ENCODE measurements around the gene CRCP.

The CRCP gene

GRCh38 chr7:66162622-66163021 is 48.0 kb downstream of the CRCP start:
- no peak overlapping the region for H2AFZ ChIP-seq (ENCODE audit: low read length)
- no peaks in the 10 kb centered on the region for H3K4me1 ChIP-seq (ENCODE audit: low read length)
- H3F3A ChIP-seq (ENCODE audit: insufficient read depth, low read length) = no peaks in the 10 kb centered on the region
- no peak for TF ChIP-seq EZH2phosphoT487 (IDR thresholded peaks at IDR 0.05; ENCODE audit: low read length)
- no peak for TF ChIP-seq CTCF (IDR thresholded peaks at IDR 0.05; ENCODE audit: low read length)
- no peak for TF ChIP-seq EZH2 (optimal IDR thresholded peaks at IDR 0.05; ENCODE audit: low read depth, low read length)
- DNase-seq = no peak
- no peak overlapping the region for H3K4me3 ChIP-seq (ENCODE audit: low read length)
- no peaks in the 10 kb centered on the region for H4K20me1 ChIP-seq (ENCODE audit: insufficient read depth, low read length)
- H3K9me2 ChIP-seq (replicated peaks; ENCODE audit: insufficient read depth, low read length) = no peaks in the 10 kb centered on the region
- H3K27ac ChIP-seq (ENCODE audit: low read length) = no peak overlapping the region
- no peaks in the 10 kb centered on the region for H3K79me2 ChIP-seq (ENCODE audit: low read length)
- no peak overlapping the region for H3K4me2 ChIP-seq (ENCODE audit: low read depth, low read length)
- H3K9ac ChIP-seq (ENCODE audit: low read length) = no peak overlapping the region
- no peaks in the 10 kb centered on the region for H3K27me3 ChIP-seq (replicated peaks; ENCODE audit: insufficient read depth, low read length)
- H3K36me3 ChIP-seq (replicated peaks; ENCODE audit: insufficient read depth, low read length) = no peaks in the 10 kb centered on the region
- H3K9me3 ChIP-seq (replicated peaks; ENCODE audit: insufficient read depth, low read length) = no peaks in the 10 kb centered on the region

GRCh38 chr7:66163186-66163610 is 48.6 kb downstream of the CRCP start:
- H3K27me3 ChIP-seq (replicated peaks; ENCODE audit: insufficient read depth, low read length) = no peaks in the 10 kb centered on the region
- H3K9me3 ChIP-seq (replicated peaks; ENCODE audit: insufficient read depth, low read length) = no peaks in the 10 kb centered on the region
- no peak overlapping the region for H2AFZ ChIP-seq (ENCODE audit: low read length)
- no peak overlapping the region for H3K9ac ChIP-seq (ENCODE audit: low read length)
- no peaks in the 10 kb centered on the region for H4K20me1 ChIP-seq (ENCODE audit: insufficient read depth, low read length)
- no peak for TF ChIP-seq EZH2 (optimal IDR thresholded peaks at IDR 0.05; ENCODE audit: low read depth, low read length)
- no peak for TF ChIP-seq CTCF (IDR thresholded peaks at IDR 0.05; ENCODE audit: low read length)
- no peak for TF ChIP-seq EZH2phosphoT487 (IDR thresholded peaks at IDR 0.05; ENCODE audit: low read length)
- no peaks in the 10 kb centered on the region for H3K79me2 ChIP-seq (ENCODE audit: low read length)
- no peak overlapping the region for H3K27ac ChIP-seq (ENCODE audit: low read length)
- H3K36me3 ChIP-seq (replicated peaks; ENCODE audit: insufficient read depth, low read length) = no peaks in the 10 kb centered on the region
- no peak for DNase-seq
- H3K4me1 ChIP-seq (ENCODE audit: low read length) = no peaks in the 10 kb centered on the region
- no peak overlapping the region for H3K4me3 ChIP-seq (ENCODE audit: low read length)
- H3K4me2 ChIP-seq (ENCODE audit: low read depth, low read length) = no peak overlapping the region
- no peaks in the 10 kb centered on the region for H3K9me2 ChIP-seq (replicated peaks; ENCODE audit: insufficient read depth, low read length)
- H3F3A ChIP-seq (ENCODE audit: insufficient read depth, low read length) = no peaks in the 10 kb centered on the region

GRCh38 chr7:66164356-66164755 is 49.7 kb downstream of the CRCP start:
- no peaks in the 10 kb centered on the region for H3F3A ChIP-seq (ENCODE audit: insufficient read depth, low read length)
- H3K27ac ChIP-seq (ENCODE audit: low read length) = no peak overlapping the region
- TF ChIP-seq EZH2phosphoT487 (IDR thresholded peaks at IDR 0.05; ENCODE audit: low read length) (no peak), CTCF (IDR thresholded peaks at IDR 0.05; ENCODE audit: low read length) (no peak), EZH2 (optimal IDR thresholded peaks at IDR 0.05; ENCODE audit: low read depth, low read length) (no peak)
- H3K4me3 ChIP-seq (ENCODE audit: low read length) = no peak overlapping the region
- DNase-seq = no peak
- H3K79me2 ChIP-seq (ENCODE audit: low read length) = no peaks in the 10 kb centered on the region
- H2AFZ ChIP-seq (ENCODE audit: low read length) = no peak overlapping the region
- H4K20me1 ChIP-seq (ENCODE audit: insufficient read depth, low read length) = no peaks in the 10 kb centered on the region
- no peaks in the 10 kb centered on the region for H3K9me3 ChIP-seq (replicated peaks; ENCODE audit: insufficient read depth, low read length)
- no peak overlapping the region for H3K4me2 ChIP-seq (ENCODE audit: low read depth, low read length)
- no peak overlapping the region for H3K9ac ChIP-seq (ENCODE audit: low read length)
- H3K4me1 ChIP-seq (ENCODE audit: low read length) = no peaks in the 10 kb centered on the region
- no peaks in the 10 kb centered on the region for H3K27me3 ChIP-seq (replicated peaks; ENCODE audit: insufficient read depth, low read length)
- no peaks in the 10 kb centered on the region for H3K9me2 ChIP-seq (replicated peaks; ENCODE audit: insufficient read depth, low read length)
- no peaks in the 10 kb centered on the region for H3K36me3 ChIP-seq (replicated peaks; ENCODE audit: insufficient read depth, low read length)

Data from MM.1S (cell line).